Stimulated activated naive CD8-positive, alpha-beta T cell treated with anti-CD3 and anti-CD28 coated beads, Interleukin-15, Interleukin-2, amounts not matched to agents 100 U/mL and 50 U/mL, for 24 hours (primary cell): Measurements from ENCODE around the gene RETREG3.
A peak's percentile ranks its signal among the peaks of the same experiment; 100 is the strongest.
"Not testable (repeated sequence)": the region's sequence is repeated elsewhere in the genome, so short reads cannot be mapped to it uniquely, and the experiment has no call there.

Source experiments
- ATAC-seq: fragments of 150-1000 bp; cut with Tn5 transposase; one replicate; pipeline ENCODE4 v1.10.0; 2021
- DNase-seq: peaks from one replicate; pipeline ENCODE4 v3.0.0; 2021

Gene RETREG3

DNA sequence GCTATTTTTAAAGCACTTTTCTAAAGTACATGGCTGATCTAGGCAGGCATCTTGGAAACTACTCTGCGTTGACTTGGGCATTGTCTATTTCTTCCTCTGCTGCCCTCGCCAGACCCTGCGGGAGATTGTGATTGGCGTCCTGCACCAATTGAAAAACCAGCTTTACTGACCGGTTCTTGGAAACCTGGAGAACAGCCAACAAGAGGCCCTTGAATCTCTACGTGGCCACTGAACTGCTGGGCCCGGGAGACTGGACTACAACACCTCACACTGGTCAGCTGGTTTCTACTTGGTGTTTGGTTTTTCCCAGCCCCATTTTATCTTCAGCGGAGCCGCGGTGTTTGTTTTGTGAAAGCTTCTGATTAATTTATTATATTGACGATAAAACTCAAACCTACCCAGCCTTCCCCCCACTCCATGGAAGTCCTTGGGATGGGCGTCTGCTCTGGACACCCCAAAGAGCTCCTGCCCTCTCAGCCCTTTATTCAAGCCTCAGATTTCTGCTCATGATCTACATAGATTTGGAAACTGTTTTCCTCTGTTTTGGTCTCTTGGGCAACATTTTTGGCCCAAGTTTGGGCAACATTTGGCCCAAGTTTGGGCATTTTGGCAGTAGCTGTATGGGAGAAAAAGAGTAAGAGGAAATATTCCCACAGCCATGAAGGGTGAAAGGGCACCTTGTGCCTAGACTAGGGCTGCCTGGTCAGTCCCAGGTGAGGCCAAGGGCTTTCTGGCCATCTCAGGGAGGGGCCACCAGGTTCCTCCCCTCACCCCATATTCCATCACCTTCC lies 37.5 kb downstream of the RETREG3 start:
- ATAC-seq, result no peak
- no peak for DNase-seq

- ATAC-seq, result no peak
- DNase-seq, result no peak
Observed at GRCh38 chr17:42568341-42569111, 40.6 kb downstream of the RETREG3 start.

- ATAC-seq (peak; percentile 75), DNase-seq (peak; percentile 95)
Observed at GRCh38 chr17:42566883-42567573, 42.1 kb downstream of the RETREG3 start, which contains the start of gene MLX. TSS of gene MLX (plus strand) at chr17:42567100. CDS start at chr17:42567125, 25 bp downstream.

GRCh38 chr17:42566215-42566882 lies 42.8 kb downstream of the RETREG3 start:
- ATAC-seq, result no peak
- DNase-seq, result no peak

GRCh38 chr17:42565523-42566214 lies 43.5 kb downstream of the RETREG3 start:
- ATAC-seq (no peak), DNase-seq (no peak)

- no peak for DNase-seq
- no peak for ATAC-seq
Observed at GRCh38 chr17:42564815-42565522, 44.2 kb downstream of the RETREG3 start.

GRCh38 chr17:42563950-42564349 lies 45.2 kb downstream of the RETREG3 start:
- ATAC-seq, result no peak
- no peak for DNase-seq

DNA sequence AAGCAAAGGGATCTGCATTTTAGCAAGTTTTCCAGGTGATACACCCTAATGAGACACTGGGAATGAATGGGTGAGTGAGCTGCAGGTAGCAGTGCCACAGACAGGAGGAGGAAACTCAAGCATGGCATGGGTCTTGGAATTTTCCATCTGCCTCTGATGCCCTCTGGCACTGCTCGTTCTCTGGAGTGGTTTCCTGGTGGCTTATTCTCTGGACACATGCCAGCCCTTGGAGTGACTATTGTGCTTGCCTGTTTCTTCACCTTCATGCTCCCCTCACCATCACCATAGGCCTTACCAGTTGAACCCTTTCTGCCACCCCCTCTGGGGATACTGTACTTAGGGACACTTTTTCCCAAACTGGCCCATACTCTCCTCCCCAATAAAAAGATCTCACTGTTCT lies 45.6 kb downstream of the RETREG3 start:
- DNase-seq, result no peak

GRCh38 chr17:42563143-42563509 lies 46.0 kb downstream of the RETREG3 start:
- no peak for ATAC-seq

More for the DNA sequence above, 45.6 kb downstream of the RETREG3 start:
- no peak for ATAC-seq

GRCh38 chr17:42562388-42563142 lies 46.6 kb downstream of the RETREG3 start:
- DNase-seq (no peak), ATAC-seq (no peak)

More at GRCh38 chr17:42563143-42563509, 46.0 kb downstream of the RETREG3 start:
- DNase-seq, result no peak

GRCh38 chr17:42561897-42562387 lies 47.2 kb downstream of the RETREG3 start, which contains the start of gene COASY:
TSS of gene COASY (plus strand) at chr17:42562148. CDS start at chr17:42562623, 475 bp downstream.
- ATAC-seq, result peak; percentile 67
- peak; percentile 95 for DNase-seq

DNA sequence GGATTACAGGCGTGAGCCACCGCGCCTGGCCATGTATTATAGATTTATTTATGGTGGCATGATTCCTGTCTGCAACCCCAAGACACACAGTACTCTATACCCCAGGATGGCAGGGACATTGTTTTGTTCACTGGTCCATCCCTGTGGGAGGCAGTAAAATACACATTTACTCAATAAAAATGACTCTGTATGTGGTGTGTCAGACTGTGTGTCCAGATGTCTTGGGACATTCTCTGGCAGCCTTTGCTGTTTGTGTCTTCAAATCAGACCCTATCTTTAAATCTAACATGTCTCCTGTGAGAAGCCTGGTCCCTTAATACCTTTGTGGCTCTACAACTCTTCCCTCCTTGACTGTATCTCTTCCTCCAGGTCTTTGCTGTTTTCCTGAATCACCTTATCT lies 48.9 kb downstream of the RETREG3 start:
- DNase-seq (no peak), ATAC-seq (no peak)

DNA sequence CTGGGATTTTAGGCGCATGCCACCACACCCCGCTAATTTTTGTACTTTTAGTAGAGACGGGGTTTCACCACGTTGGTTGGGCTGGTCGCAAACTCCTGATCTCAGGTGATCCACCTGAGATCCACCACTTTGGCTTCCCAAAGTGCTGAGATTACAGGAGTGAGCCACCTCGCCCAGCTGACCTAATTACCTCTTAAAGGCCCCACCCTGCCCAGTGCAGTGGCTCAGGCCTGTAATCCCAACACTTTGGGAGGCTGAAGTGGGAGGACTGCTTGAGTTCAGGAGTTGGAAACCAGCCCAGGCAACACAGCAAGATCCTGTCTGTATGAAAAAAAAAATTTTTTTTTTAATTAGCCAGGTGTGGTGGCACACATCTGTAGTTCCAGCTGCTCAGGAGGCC lies 50.1 kb downstream of the RETREG3 start:
- ATAC-seq (no peak), DNase-seq (no peak)

GRCh38 chr17:42555961-42556617 lies 53.1 kb downstream of the RETREG3 start:
- DNase-seq, ATAC-seq: not testable (repeated sequence)

DNA sequence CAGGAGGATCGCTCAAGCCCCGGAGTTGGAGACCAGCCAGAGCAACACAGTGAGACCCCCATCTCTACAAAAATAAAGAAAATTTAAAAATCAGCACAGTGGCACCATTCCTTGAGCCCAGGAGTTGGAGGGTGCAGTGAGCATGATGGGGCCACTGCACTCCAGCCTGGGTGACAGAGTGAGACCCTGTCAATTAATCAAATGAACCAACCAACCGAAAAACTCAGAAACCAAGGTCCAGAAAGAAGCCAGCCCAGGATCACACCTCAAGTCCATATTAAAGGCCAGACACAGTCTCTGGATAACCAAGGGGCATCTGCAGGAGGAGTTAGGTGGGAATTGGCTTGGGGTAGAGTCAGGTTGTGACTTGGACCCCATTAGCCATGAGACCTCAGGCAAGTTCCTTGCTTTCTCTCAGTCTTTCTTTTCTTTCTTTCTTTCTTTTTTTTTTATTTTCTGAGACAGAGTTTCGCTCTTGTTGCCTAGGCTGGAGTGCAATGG lies 54.0 kb downstream of the RETREG3 start:
- no peak for ATAC-seq
- DNase-seq, result no peak

DNA sequence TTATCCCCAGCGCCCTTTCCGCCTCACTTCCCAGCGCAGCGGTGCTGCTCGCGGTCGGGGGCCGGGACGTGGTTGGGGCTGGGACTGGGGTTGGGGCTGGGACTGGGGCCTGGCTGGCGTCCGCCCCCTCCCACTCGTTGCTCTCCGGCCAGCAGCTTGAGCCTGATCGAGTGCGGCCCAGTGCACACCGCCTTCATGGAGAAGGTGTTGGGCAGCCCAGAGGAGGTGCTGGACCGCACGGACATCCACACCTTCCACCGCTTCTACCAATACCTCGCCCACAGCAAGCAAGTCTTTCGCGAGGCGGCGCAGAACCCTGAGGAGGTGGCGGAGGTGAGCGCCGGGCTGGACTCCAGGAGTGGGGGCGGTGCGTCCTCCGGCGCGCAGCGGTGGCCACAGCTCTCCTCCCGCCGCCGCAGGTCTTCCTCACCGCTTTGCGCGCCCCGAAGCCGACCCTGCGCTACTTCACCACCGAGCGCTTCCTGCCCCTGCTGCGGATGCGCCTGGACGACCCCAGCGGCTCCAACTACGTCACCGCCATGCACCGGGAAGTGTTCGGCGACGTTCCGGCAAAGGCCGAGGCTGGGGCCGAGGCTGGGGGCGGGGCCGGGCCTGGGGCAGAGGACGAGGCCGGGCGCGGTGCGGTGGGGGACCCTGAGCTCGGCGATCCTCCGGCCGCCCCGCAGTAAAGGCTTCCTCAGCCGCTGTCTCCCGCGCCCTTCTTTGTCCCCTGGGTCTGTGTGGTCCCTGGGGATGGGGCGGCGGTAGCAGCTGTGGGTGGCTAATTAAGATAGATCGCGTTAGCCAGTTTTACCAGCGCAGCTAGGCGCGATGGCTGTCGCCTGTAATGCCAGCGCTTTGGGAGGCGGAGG lies 54.7 kb downstream of the RETREG3 start:
- ATAC-seq, result peak; percentile 93

GRCh38 chr17:42553866-42554249 lies 55.3 kb downstream of the RETREG3 start:
- ATAC-seq (no peak), DNase-seq (peak; percentile 33)

More for the DNA sequence above, 54.7 kb downstream of the RETREG3 start:
- DNase-seq, result peak; percentile 89
